AG04449 (cell line): ENCODE measurements around the gene AKAP8.

Experiments
- CTCF ChIA-PET: fragments of 350-600 bp; formaldehyde crosslinking; extraction: SDS; loops from one replicate; lab custom pipeline; 2021; ENCODE audit warnings: antibody characterized with exemption; lab: Yijun Ruan, JAX
- POLR2A ChIA-PET: fragments of 400-600, 350-600 bp; formaldehyde crosslinking; extraction: SDS; loops from one replicate; lab custom pipeline; 2020; ENCODE audit warnings: antibody characterized with exemption, inconsistent platforms; lab: Yijun Ruan, JAX
- DNase-seq: peaks from one replicate; pipeline ENCODE4 v3.0.0-alpha.2; 2010; ENCODE audit warnings: low read depth, low spot score
- H3K4me3 ChIP-seq: 2 replicates; pipeline ENCODE4 v1.5.1; 2011; ENCODE audit warnings: low read depth, mild to moderate bottlenecking, control low read depth, low read length
- CTCF ChIP-seq: IDR thresholded peaks from one replicate; pipeline ENCODE4 v1.5.1; 2011; ENCODE audit warnings: mild to moderate bottlenecking, moderate library complexity, low read length, control low read depth, inconsistent platforms; ENCODE audit not compliant: insufficient read depth; ENCODE audit errors: missing control alignments

The AKAP8 gene

GRCh38 chr19:15424692-15425272, 45.2 kb upstream of the AKAP8 start:
- TF ChIP-seq CTCF: no peak
- no peak for DNase-seq
- no peak overlapping the region for H3K4me3 ChIP-seq
- ChIA-PET POLR2A (no interaction called here), CTCF (no interaction called here)

- CTCF ChIA-PET: interaction anchor here (0.8 kb wide), 1 partner anchor 13 kb away, joined by 3 read pairs; no protein-coding TSS in a partner anchor
- DNase-seq: no peak
- no peak overlapping the region for H3K4me3 ChIP-seq
- POLR2A ChIA-PET: no interaction called here
- no peak for TF ChIP-seq CTCF
Observed at GRCh38 chr19:15424121-15424520, 44.5 kb upstream of the AKAP8 start.

DNA sequence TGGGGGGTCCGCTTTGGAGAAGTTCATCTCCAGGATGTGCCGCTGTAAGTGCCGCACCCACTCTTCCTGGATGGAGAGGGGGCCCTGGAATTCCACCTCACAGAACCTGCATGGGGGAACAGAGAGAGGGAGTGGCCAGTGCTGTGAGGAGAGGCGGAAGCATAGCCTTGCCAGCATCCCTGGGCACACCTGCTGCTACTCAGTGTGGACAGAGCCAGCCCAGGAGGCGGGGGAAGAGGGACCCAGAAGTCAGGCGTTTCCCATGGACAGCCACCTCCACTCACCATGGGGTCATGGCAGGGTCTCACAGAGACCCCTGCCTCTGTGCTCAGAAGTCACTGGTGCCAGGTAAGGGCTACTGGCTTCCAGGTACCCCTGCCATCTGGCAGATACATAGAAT, 43.5 kb upstream of the AKAP8 start:
- no peak for TF ChIP-seq CTCF
- CTCF ChIA-PET: no interaction called here
- no peak for DNase-seq
- no peak overlapping the region for H3K4me3 ChIP-seq
- POLR2A ChIA-PET: no interaction called here

DNA sequence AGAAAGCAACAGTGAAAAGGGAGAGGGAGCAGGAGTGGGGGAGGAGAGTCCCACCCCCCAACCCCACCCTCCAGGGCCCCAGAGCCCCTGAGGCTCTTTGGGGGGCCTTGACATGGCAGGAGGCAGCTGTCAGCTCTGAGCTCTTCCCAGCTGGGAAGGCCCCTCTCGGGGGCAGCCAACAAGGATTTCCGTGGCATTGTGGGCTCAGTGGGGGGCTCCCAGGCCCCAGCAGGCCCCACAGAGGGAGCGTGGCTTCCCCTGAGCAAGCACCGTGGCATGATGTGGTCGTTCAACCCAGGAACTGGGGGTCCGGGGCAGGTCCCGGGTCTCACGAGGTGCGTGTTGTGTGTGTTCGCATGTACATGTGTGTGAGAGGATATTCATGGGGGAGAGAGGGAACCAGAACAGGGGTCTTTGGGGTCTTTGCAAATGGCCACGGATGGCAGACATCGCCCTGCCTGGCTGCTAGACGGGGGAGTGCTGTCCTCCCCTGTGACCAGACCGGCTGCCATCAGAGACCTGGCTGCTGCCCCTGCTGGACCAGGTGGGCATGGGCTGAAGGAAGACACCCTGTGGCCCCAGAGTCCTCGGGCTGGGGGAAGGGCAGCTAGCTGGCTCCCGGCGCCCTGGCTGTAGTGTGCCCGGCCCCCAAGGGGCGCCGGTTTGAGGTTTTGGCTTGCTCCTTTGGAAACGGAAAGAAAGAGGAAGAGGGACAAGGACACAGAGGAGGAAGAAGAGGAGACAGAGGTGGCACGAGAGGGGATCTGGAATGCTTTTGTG, 42.9 kb upstream of the AKAP8 start:
- POLR2A ChIA-PET: no interaction called here
- H3K4me3 ChIP-seq: no peak overlapping the region
- TF ChIP-seq CTCF: no peak
- CTCF ChIA-PET: interaction anchor here (3.9 kb wide), 1 partner anchor 9 kb away, joined by 39 read pairs; no protein-coding TSS in a partner anchor
- DNase-seq: no peak

- TF ChIP-seq CTCF: no peak
- POLR2A ChIA-PET: no interaction called here
Observed at GRCh38 chr19:15421721-15422260, 42.2 kb upstream of the AKAP8 start.

GRCh38 chr19:15421136-15421695, 41.6 kb upstream of the AKAP8 start:
- no peak overlapping the region for H3K4me3 ChIP-seq
- no peak for DNase-seq
- TF ChIP-seq CTCF: no peak
- CTCF ChIA-PET: interaction anchor here (3.9 kb wide), 1 partner anchor 10 kb away, joined by 39 read pairs; no protein-coding TSS in a partner anchor
- POLR2A ChIA-PET: interaction anchor here (0.8 kb wide), 1 partner anchor 43 kb away, joined by 5 read pairs; no protein-coding TSS in a partner anchor

More at GRCh38 chr19:15421721-15422260, 42.2 kb upstream of the AKAP8 start:
- H3K4me3 ChIP-seq: no peak overlapping the region
- CTCF ChIA-PET: interaction anchor here (3.9 kb wide), 1 partner anchor 9 kb away, joined by 39 read pairs; no protein-coding TSS in a partner anchor
- DNase-seq: no peak
